HepG2 (cell line): ENCODE measurements around the gene HOXD1.

ENCODE experiments used
- CTCF ChIP-seq: sonication (generic); formaldehyde crosslinking; IDR thresholded peaks from 2 replicates; pipeline ENCODE4 v1.5.0; 2020; ENCODE audit warnings: mild to moderate bottlenecking, missing genetic modification reagents, moderate library complexity
- ZNF703 ChIP-seq: sonication (generic); formaldehyde crosslinking; IDR thresholded peaks from 2 replicates; pipeline ENCODE4 v1.5.1; 2020; ENCODE audit warnings: missing genetic modification reagents, mild to moderate bottlenecking, moderate library complexity, borderline replicate concordance
- ZNF879 ChIP-seq: sonication (generic); formaldehyde crosslinking; IDR thresholded peaks from 2 replicates; pipeline ENCODE4 v1.8.1; 2023; ENCODE audit warnings: missing genetic modification reagents

- TF ChIP-seq ZNF703 (CRISPR knock-in tag) (no peak), ZNF879 (no peak), CTCF (no peak)
Observed at GRCh38 chr2:176160251-176160985, 28.1 kb upstream of the HOXD1 start.
